ENCODE results near the gene TRAPPC2L. TPM values are rescaled to one million over a fixed set of nuclear protein-coding genes. Genes with fewer than 3 reads are reported as not detected.

The TRAPPC2L gene
- total and polyA plus RNA-seq, 2 experiments from 2014 or later: 59.3 to 167 TPM

- TF ChIP-seq, protein P1, sequence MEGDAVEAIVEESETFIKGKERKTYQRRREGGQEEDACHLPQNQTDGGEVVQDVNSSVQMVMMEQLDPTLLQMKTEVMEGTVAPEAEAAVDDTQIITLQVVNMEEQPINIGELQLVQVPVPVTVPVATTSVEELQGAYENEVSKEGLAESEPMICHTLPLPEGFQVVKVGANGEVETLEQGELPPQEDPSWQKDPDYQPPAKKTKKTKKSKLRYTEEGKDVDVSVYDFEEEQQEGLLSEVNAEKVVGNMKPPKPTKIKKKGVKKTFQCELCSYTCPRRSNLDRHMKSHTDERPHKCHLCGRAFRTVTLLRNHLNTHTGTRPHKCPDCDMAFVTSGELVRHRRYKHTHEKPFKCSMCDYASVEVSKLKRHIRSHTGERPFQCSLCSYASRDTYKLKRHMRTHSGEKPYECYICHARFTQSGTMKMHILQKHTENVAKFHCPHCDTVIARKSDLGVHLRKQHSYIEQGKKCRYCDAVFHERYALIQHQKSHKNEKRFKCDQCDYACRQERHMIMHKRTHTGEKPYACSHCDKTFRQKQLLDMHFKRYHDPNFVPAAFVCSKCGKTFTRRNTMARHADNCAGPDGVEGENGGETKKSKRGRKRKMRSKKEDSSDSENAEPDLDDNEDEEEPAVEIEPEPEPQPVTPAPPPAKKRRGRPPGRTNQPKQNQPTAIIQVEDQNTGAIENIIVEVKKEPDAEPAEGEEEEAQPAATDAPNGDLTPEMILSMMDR (conservative IDR thresholded peaks at IDR 0.05; ENCODE audit: low read depth in 2 of 2): no peak
- TF ChIP-seq JUNB (IDR thresholded peaks at IDR 0.05; ENCODE audit: unreplicated experiment) (no peak), POLR2AphosphoS5 (IDR thresholded peaks at IDR 0.05; ENCODE audit: low read depth) (no peak), EZH2 (IDR thresholded peaks at IDR 0.05; ENCODE audit: low read depth, unreplicated experiment) (no peak), STAT1 (IDR thresholded peaks at IDR 0.05; ENCODE audit: unreplicated experiment) (no peak), REST (IDR thresholded peaks at IDR 0.05; ENCODE audit: unreplicated experiment) (no peak), ZNF462 (CRISPR knock-in tag; IDR thresholded peaks at IDR 0.05) (no peak), EZH2phosphoT487 (IDR thresholded peaks at IDR 0.05; ENCODE audit: unreplicated experiment) (no peak)
- TF ChIP-seq, protein P2, sequence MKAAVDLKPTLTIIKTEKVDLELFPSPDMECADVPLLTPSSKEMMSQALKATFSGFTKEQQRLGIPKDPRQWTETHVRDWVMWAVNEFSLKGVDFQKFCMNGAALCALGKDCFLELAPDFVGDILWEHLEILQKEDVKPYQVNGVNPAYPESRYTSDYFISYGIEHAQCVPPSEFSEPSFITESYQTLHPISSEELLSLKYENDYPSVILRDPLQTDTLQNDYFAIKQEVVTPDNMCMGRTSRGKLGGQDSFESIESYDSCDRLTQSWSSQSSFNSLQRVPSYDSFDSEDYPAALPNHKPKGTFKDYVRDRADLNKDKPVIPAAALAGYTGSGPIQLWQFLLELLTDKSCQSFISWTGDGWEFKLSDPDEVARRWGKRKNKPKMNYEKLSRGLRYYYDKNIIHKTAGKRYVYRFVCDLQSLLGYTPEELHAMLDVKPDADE (IDR thresholded peaks at IDR 0.05): no peak
- Mint-ChIP-seq H3K27me3 (ENCODE audit: insufficient read depth, low read depth, poor library complexity) (peaks cover 5% of the 10 kb centered on the region), H3K4me1 (0 out of 3 replicates have a peak, but pooled peaks cover 3% of the 10 kb centered on the region), H3K9me3 (peaks cover 12% of the 10 kb centered on the region; the same call in 1 of the 3 replicates), H3K27ac (no peak overlapping the region), H3K4me3 (no peak overlapping the region), H3K36me3 (ENCODE audit: low read depth) (peaks cover 22% of the 10 kb centered on the region)
- H3K4me1 ChIP-seq (ENCODE audit: insufficient read depth): no peaks in the 10 kb centered on the region
- no peak overlapping the region for H3K4me3 ChIP-seq
- H3K27ac ChIP-seq (ENCODE audit: low read depth): no peak overlapping the region
- ATAC-seq: no peak
- no peak overlapping the region for H2AFZ ChIP-seq
- no peaks in the 10 kb centered on the region for H3K79me2 ChIP-seq (replicated peaks; ENCODE audit: insufficient read depth)
- no peak overlapping the region for H3K4me2 ChIP-seq
- no peaks in the 10 kb centered on the region for H4K20me1 ChIP-seq (replicated peaks; ENCODE audit: insufficient read depth)
- no peaks in the 10 kb centered on the region for H3K9me2 ChIP-seq (ENCODE audit: insufficient read depth)
- no peaks in the 10 kb centered on the region for H3K27me3 ChIP-seq (ENCODE audit: insufficient read depth)
- no peak for DNase-seq (ENCODE audit: low spot score)
- H3F3A ChIP-seq (replicated peaks; ENCODE audit: low read depth): no peaks in the 10 kb centered on the region
- no peaks in the 10 kb centered on the region for H3K36me3 ChIP-seq (ENCODE audit: insufficient read depth)
Observed at GRCh38 chr16:88848557-88848956, 8.4 kb upstream of the TRAPPC2L start.
